A375 (cell line): Measurements from ENCODE around the gene GGT1. TPM values are rescaled to one million over a fixed set of nuclear protein-coding genes. Genes with fewer than 3 reads are reported as not detected.

Source experiments
- total RNA-seq: library from RNA; depleted of rRNA; stranded (reverse); fragments of >200 nt; shearing (Covaris generic); gene quantifications from 2 replicates; pipeline ENCODE4 v1.2.3, GENCODE V29; 2014; rRNA removed

The GGT1 gene
- total RNA-seq = 0.32 and 1.3 TPM in 2 replicates

DNA sequence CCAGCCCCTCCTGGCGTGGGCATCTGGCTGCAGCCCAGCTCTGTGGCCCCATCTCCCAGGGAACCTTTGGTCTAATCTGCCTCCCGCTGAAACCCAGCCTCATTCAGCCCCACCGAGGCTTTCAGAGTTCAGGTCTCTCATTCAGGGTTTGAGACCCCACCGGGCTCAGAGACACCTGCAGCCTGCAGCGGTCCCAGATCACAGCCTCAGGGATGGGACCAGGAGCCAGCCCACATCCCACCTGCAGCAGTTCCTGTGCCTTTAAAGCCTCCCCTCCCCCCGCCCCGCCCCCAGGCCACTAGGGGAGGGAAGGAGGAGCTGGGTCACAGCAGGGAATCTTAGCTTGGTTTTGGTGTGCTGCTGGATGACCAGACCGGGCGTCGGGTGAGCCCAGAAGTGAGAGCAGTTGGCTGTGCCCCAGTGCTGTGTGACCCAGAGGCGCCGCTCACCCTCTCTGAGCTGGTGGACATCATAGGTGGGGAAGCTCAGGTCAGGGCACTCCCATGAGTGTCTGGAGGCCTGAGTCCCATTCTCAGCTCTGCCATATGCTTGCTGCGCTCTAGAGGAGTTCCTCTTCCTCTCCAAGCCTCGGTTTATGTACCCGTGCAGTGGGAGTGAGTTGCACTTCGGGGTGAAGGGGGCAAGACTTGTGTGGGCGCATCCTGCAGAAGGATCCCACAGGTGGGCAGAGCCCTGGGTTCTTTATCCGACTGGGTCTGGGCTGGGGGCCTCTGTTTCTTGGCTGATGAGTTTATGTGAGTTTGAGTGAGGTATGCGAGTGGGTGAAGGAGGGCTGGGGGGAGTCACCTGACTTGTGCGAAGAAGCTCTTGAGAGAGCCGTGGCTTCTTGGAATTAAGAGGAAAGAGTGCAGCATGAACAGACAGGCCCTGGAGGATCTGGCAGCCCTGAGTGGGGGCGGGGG lies at the start of gene GGT1:
GGT1 (plus strand) TSS at position 347 of the 923 bp plus-strand sequence. CDS start 7,889 bp downstream, outside the sequence.

DNA sequence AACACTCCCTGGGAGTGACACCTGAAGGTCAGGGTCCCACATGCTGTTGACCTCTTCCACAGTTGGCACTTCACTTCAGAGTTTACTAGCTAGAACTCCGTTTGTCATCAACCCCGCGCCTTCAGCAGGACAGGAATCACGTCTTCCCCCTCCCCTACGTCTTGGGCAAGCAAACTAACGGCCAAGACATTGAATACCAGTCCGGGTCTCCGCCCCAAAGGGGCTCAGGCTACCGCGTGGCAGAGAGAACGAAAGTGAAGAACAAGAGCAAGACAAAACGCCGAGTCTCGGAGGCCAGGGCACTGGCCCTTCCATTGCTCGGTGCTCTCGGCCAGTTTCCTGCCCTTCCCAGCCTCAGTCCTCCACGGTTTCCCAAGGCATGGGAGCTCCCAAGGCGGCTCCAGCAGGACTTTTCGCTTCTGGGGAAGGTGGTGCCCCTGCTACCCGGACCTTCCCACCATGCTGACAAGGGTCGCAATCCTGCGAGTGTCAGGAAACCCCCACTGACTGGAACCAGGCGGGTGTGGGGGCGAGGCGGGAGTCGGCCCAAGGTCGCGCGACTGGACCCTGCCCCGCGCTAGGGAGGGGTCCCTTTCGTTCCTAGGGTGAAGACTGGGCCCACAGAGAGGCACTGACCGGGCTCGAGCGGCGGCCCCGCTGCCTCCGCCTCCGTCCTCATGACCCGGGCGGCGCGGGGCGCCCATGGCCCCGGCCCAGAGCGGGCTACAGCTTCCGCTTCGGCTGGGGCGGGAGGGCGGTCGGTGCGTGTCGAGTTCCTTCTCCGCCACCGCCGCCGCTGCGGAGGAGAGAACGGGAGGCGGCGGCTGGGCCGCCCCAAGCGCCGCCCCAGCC lies 48.5 kb upstream of the GGT1 start, which contains the start of gene GUCD1:
GUCD1 (minus strand) TSS at position 826 of the 852 bp plus-strand sequence; CDS start at position 679, 147 bp downstream.

DNA sequence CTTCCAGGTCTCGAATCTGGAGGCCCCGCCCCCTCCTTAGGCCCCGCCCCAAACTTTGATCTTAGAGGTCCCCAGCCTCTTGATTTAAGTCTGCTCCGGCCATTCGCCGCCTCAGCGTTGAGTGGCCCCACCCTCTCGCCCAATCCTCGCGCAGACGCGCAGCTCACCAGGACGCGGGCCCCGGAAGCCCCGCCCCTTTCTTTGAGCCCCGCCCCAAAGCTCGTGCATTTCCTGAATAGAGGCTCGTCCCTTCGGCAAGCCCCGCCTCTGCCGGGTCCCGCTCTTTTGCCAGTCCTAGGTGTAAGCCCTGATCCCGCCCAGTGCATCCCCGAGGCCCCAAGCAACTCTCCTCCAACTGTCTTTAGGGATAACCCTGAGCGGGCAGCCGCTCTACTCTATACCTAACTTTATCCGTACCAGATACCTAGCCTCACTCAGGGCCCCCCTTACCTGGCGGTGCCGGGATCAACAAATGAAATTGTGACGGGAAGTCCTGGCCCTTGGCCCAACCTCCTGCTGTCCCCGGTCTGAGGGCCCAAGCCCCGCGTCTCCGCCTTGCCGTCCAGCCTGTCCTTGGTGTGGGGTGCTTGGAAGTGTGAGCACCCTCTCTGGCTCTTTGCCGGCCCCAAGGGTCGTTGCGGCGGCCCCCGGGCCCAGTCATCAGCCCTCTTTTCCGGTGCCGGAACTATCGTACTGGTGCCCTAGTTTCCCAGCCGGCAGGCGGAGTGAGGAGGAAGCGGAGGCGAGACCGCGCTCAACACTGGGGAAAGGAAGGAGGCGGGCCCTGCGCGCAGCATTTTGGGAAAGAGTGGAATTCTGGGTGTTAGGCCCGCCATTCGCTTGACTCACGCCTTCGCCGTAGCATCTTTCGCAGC lies 47.6 kb upstream of the GGT1 start, which contains the start of gene SNRPD3:
SNRPD3 (plus strand) TSS at position 835 of the 875 bp plus-strand sequence. CDS start 1,676 bp downstream, outside the sequence.

GRCh38 chr22:24592851-24593558 lies 10.0 kb upstream of the GGT1 start, which contains the start of gene LRRC75B:
LRRC75B (minus strand) TSS chr22:24593073; CDS start chr22:24593039, 34 bp downstream.

Other genes with a start within 250 kb of the GGT1 start
- 0.93 and 0.98 TPM in 2 replicates for gene ADORA2A, start 175.6 kb upstream of the GGT1 start, total RNA-seq
- gene UPB1, start 107.9 kb upstream of the GGT1 start, total RNA-seq = 0.03 and 0.04 TPM in 2 replicates
- gene GUCD1, start 48.1 kb upstream of the GGT1 start, total RNA-seq = 87.6 and 91.1 TPM in 2 replicates
- gene SNRPD3, start 47.2 kb upstream of the GGT1 start, total RNA-seq = 164 and 214 TPM in 2 replicates
- 1.7 and 3.1 TPM in 2 replicates for gene LRRC75B, start 10.1 kb upstream of the GGT1 start, total RNA-seq
- gene PIWIL3, start 171.5 kb downstream of the GGT1 start, total RNA-seq = not detected in 2 replicates
- gene SGSM1, start 203.0 kb downstream of the GGT1 start, total RNA-seq = not detected in 2 replicates